HCT116 (cell line): ENCODE measurements around the gene SYP. TPM values are rescaled to one million over a fixed set of nuclear protein-coding genes. Genes with fewer than 3 reads are reported as not detected.
A peak's percentile ranks its signal among the peaks of the same experiment; 100 is the strongest.

Experiments used
- ATAC-seq: fragments of 200-7000 bp; cut with Tn5 transposase; 2 replicates; pipeline ENCODE4 v1.9.1; 2020; ENCODE audit warnings: mild to moderate bottlenecking, moderate library complexity
- BruUV-seq: library from RNA; stranded (reverse); fragments of 400-500 nt; replicated peaks from 2 replicates; lab custom pipeline; 2021; lab: Mats Ljungman, UMichigan
- CTCF ChIA-PET: fragments of 300-600 bp; sonication (Branson Sonifier 250); formaldehyde crosslinking; loops from one replicate; lab custom pipeline; 2021; ENCODE audit warnings: antibody characterized with exemption; lab: Charles Lee
- POLR2A ChIA-PET: fragments of 300-600, 350-600 bp; sonication (Branson Sonifier 250); formaldehyde crosslinking; loops from one replicate; lab custom pipeline; 2021; ENCODE audit warnings: antibody characterized with exemption; lab: Charles Lee
- RAD21 ChIA-PET, 2 experiments: fragments of 300-600 bp; sonication (Branson Sonifier 250); formaldehyde crosslinking; loops; one replicate each; lab custom pipeline; 2023; ENCODE audit warnings: low total read pairs in 2 of 2; ENCODE audit not compliant: uncharacterized antibody in 2 of 2, unreplicated experiment in 2 of 2, low non-redundant PET in 1 of 2; lab: Charles Lee
- DNase-seq: peaks from one replicate; pipeline ENCODE4 v3.0.0-alpha.2; 2010; ENCODE audit warnings: low read depth, low spot score
- H2AFZ ChIP-seq: fragments of 200-600 bp; shearing (Covaris generic), sonication (generic); 2 replicates; pipeline ENCODE4 v1.6.1; 2017; ENCODE audit warnings: low read depth, mixed run types, mixed read lengths, antibody characterized with exemption, low read length; ENCODE audit not compliant: poor library complexity, severe bottlenecking
- H3K27ac ChIP-seq: 2 replicates; pipeline ENCODE4 v1.5.1; 2012; ENCODE audit warnings: low read depth, low read length
- H3K27me3 ChIP-seq: fragments of 200-600 bp; sonication (generic); 2 replicates; pipeline ENCODE4 v1.6.1; 2016; ENCODE audit warnings: mixed run types, low read length, mixed read lengths; ENCODE audit not compliant: insufficient read depth
- H3K36me3 ChIP-seq, 2 experiments: fragments of 200-500 bp in 1 of 2; fragments of 200-600 bp in 1 of 2; sonication (Bioruptor generic) in 1 of 2; sonication (generic) in 1 of 2; 2 replicates each; pipeline versions ENCODE4 v1.5.1 to v1.6.1; 2014 to 2016; ENCODE audit warnings: low read length in 2 of 2, inconsistent platforms in 1 of 2, mixed read lengths in 1 of 2, mixed run types in 1 of 2; ENCODE audit not compliant: insufficient read depth in 2 of 2, control insufficient read depth in 1 of 2
- H3K4me1 ChIP-seq, 2 experiments: fragments of 200-600 bp in 1 of 2; sonication (generic) in 1 of 2; 2 replicates each; pipeline versions ENCODE4 v1.5.1 to v1.6.1; 2012 to 2017; ENCODE audit warnings: low read length in 2 of 2, inconsistent platforms in 1 of 2, mild to moderate bottlenecking in 1 of 2, mixed read lengths in 1 of 2, mixed run types in 1 of 2, moderate library complexity in 1 of 2; ENCODE audit not compliant: insufficient read depth in 2 of 2, control insufficient read depth in 1 of 2
- H3K4me2 ChIP-seq: fragments of 200-600 bp; sonication (generic); 2 replicates; pipeline ENCODE4 v1.6.1; 2017; ENCODE audit warnings: mixed run types, low read length, mixed read lengths
- H3K4me3 ChIP-seq, 2 experiments: fragments of 200-600 bp in 1 of 2; sonication (generic) in 1 of 2; replicated peaks in 1 of 2; 2 replicates each; pipeline ENCODE4 v1.5.1; 2011 to 2016; ENCODE audit warnings: low read length in 2 of 2, control low read depth in 1 of 2, low read depth in 1 of 2, mild to moderate bottlenecking in 1 of 2, mixed read lengths in 1 of 2, mixed run types in 1 of 2
- H3K79me2 ChIP-seq: fragments of 200-600 bp; sonication (generic); 2 replicates; pipeline ENCODE4 v1.6.1; 2017; ENCODE audit warnings: mild to moderate bottlenecking, mixed run types, low read length, moderate library complexity, mixed read lengths; ENCODE audit not compliant: insufficient read depth
- H3K9ac ChIP-seq: fragments of 200-600 bp; sonication (generic); 2 replicates; pipeline ENCODE4 v1.6.1; 2016; ENCODE audit warnings: low read length, mixed read lengths
- H3K9me2 ChIP-seq: fragments of 200-600 bp; sonication (generic), shearing (Covaris generic); 2 replicates; pipeline ENCODE4 v1.6.1; 2017; ENCODE audit warnings: mixed run types, mild to moderate bottlenecking, moderate library complexity; ENCODE audit not compliant: insufficient read depth
- H3K9me3 ChIP-seq, 2 experiments: fragments of 200-500 bp in 1 of 2; fragments of 200-600 bp in 1 of 2; sonication (Bioruptor generic) in 1 of 2; sonication (generic) in 1 of 2; 2 replicates each; pipeline ENCODE4 v1.6.1; 2014 to 2017; ENCODE audit warnings: low read length in 2 of 2, mixed read lengths in 2 of 2, inconsistent platforms in 1 of 2, low read depth in 1 of 2, mild to moderate bottlenecking in 1 of 2, mixed run types in 1 of 2, moderate library complexity in 1 of 2; ENCODE audit not compliant: control insufficient read depth in 1 of 2, insufficient read depth in 1 of 2
- H4K20me1 ChIP-seq: fragments of 200-600 bp; sonication (generic), shearing (Covaris generic); 2 replicates; pipeline ENCODE4 v1.6.1; 2017; ENCODE audit warnings: mixed run types, mild to moderate bottlenecking, moderate library complexity; ENCODE audit not compliant: insufficient read depth
- CBX3 ChIP-seq: IDR thresholded peaks from 2 replicates; pipeline ENCODE4 v1.6.1; 2012; ENCODE audit warnings: low read depth
- CEBPB ChIP-seq: IDR thresholded peaks from 2 replicates; pipeline ENCODE4 v1.6.1; 2012; ENCODE audit warnings: low read depth
- EGR1 ChIP-seq: IDR thresholded peaks from 2 replicates; pipeline ENCODE4 v1.6.1; 2012; ENCODE audit warnings: low read depth
- EZH2phosphoT487 ChIP-seq: fragments of 200-600 bp; IDR thresholded peaks from 2 replicates; pipeline ENCODE4 v1.6.1; 2018; ENCODE audit warnings: antibody characterized with exemption, borderline replicate concordance
- JUND ChIP-seq: IDR thresholded peaks from 2 replicates; pipeline ENCODE4 v1.6.1; 2012
- POLR2A ChIP-seq: IDR thresholded peaks from 2 replicates; pipeline ENCODE4 v1.7.0; 2011; ENCODE audit warnings: borderline replicate concordance; ENCODE audit not compliant: insufficient read depth, insufficient read length; ENCODE audit errors: extremely low read depth
- SP1 ChIP-seq: IDR thresholded peaks from 2 replicates; pipeline ENCODE4 v1.6.1; 2012; ENCODE audit warnings: low read depth
- SRF ChIP-seq: IDR thresholded peaks from 2 replicates; pipeline ENCODE4 v1.6.1; 2012; ENCODE audit warnings: low read depth
- YY1 ChIP-seq: IDR thresholded peaks from 2 replicates; pipeline ENCODE4 v1.6.1; 2011; ENCODE audit warnings: low read length, low read depth, moderate library complexity, mild to moderate bottlenecking; ENCODE audit not compliant: insufficient replicate concordance; ENCODE audit errors: extremely low read depth
- ZBTB33 ChIP-seq: IDR thresholded peaks from 2 replicates; pipeline ENCODE4 v1.6.1; 2011; ENCODE audit warnings: mild to moderate bottlenecking, low read length, moderate library complexity; ENCODE audit not compliant: insufficient replicate concordance; ENCODE audit errors: extremely low read depth
- intact Hi-C: fragments of 100-400 bp; cut with micrococcal nuclease; formaldehyde crosslinking; loops from 2 replicates; pipeline ENCODE4 v1.10.0; 2022
- total RNA-seq: library from RNA; stranded (reverse); gene quantifications from one replicate; pipeline ENCODE4 v1.2.1, GENCODE V29; 2021; ENCODE audit not compliant: unreplicated experiment

Gene SYP
- total RNA-seq, 1 experiment from 2014 or later, result 1.2 TPM

GRCh38 chrX:49175435-49176274, 24.3 kb downstream of the SYP start:
- peaks cover 4 to 7% of the 10 kb centered on the region in 2 experiments; a peak in 3 of 4 replicates for H3K36me3 ChIP-seq
- no peaks in the 10 kb centered on the region for H3K27me3 ChIP-seq
- peak overlapping the region; percentile 9; the same call in 1 of the 2 replicates for H3K4me2 ChIP-seq
- H3K27ac ChIP-seq, result no peak overlapping the region
- ChIA-PET RAD21 (interaction anchor here in 1 of 2 experiments (0.7 kb wide), 1 partner anchor 21 kb away, joined by 5 read pairs; no protein-coding TSS in a partner anchor), CTCF (interaction anchor here (1.0 kb wide), 1 partner anchor 20 kb away, joined by 3 read pairs; no protein-coding TSS in a partner anchor), POLR2A (interaction anchor here (1.2 kb wide), 1 partner anchor 9 kb away, joined by 3 read pairs; no protein-coding TSS in a partner anchor)
- no peak overlapping the region for H2AFZ ChIP-seq
- H3K4me1 ChIP-seq, result peaks cover 9 to 43% of the 10 kb centered on the region in 2 experiments; a peak in 3 of 4 replicates
- H3K4me3 ChIP-seq, result no peak overlapping the region
- H3K9ac ChIP-seq, result no peak overlapping the region
- no peak for ATAC-seq
- no peak for DNase-seq
- BruUV-seq, result no TSS peak
- no peaks in the 10 kb centered on the region for H4K20me1 ChIP-seq
- no peaks in the 10 kb centered on the region for H3K9me2 ChIP-seq
- no peaks in the 10 kb centered on the region for H3K9me3 ChIP-seq
- intact Hi-C loops, result no loop called here
- TF ChIP-seq JUND (no peak), ZBTB33 (no peak), CBX3 (no peak), CEBPB (no peak), EGR1 (no peak), POLR2A (no peak), SRF (no peak), EZH2phosphoT487 (no peak), YY1 (no peak), SP1 (no peak)
- H3K79me2 ChIP-seq, result peaks cover 34% of the 10 kb centered on the region
